Stimulated activated CD4-positive, alpha-beta T cell treated with anti-CD3 and anti-CD28 coated beads, Interleukin-2, amount 100 ng/mL, for 24 hours (primary cell): ENCODE measurements around the gene PCDHGA10.
"Not testable (repeated sequence)": the region's sequence is repeated elsewhere in the genome, so short reads cannot be mapped to it uniquely, and the experiment has no call there.

Source experiments
- DNase-seq, 2 donors: peaks; one replicate each; pipeline ENCODE4 v3.0.0-alpha.2; 2020

Gene PCDHGA10

GRCh38 chr5:141412854-141413539 is at the start of gene PCDHGA10:
PCDHGA10 (plus strand) TSS chr5:141412987; CDS start chr5:141413176, 189 bp downstream.
- peak; percentile 58 to 61 for DNase-seq

DNA sequence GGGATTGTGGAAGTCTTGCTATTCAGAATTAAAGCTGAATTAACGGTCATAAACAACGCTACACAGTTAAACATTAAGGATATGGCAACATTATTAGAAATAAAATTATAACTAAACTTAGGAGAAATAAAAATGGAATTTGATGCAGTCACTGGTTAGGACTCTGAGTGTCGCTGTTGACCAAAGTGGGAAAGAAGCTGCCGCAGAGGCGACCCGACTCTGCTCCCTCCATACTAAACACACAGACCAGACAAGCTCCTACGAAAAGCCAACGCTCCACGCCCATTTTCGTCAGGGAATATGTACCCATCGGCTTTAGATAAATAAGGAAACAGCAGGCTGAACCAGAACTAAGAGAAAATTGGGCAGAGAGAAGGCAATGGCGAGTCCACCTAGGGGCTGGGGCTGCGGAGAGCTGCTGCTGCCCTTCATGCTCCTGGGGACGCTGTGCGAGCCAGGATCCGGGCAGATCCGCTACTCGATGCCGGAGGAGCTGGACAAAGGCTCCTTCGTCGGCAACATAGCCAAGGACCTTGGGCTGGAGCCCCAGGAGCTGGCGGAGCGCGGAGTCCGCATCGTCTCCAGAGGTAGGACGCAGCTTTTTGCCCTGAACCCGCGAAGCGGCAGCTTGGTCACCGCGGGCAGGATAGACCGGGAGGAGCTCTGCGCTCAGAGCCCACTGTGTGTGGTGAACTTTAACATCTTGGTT is 48.7 kb upstream of the PCDHGA10 start, which contains the start of gene PCDHGA5:
PCDHGA5 (plus strand) TSS at position 211 of the 709 bp plus-strand sequence; CDS start at position 380, 169 bp downstream.
- no peak for DNase-seq

DNA sequence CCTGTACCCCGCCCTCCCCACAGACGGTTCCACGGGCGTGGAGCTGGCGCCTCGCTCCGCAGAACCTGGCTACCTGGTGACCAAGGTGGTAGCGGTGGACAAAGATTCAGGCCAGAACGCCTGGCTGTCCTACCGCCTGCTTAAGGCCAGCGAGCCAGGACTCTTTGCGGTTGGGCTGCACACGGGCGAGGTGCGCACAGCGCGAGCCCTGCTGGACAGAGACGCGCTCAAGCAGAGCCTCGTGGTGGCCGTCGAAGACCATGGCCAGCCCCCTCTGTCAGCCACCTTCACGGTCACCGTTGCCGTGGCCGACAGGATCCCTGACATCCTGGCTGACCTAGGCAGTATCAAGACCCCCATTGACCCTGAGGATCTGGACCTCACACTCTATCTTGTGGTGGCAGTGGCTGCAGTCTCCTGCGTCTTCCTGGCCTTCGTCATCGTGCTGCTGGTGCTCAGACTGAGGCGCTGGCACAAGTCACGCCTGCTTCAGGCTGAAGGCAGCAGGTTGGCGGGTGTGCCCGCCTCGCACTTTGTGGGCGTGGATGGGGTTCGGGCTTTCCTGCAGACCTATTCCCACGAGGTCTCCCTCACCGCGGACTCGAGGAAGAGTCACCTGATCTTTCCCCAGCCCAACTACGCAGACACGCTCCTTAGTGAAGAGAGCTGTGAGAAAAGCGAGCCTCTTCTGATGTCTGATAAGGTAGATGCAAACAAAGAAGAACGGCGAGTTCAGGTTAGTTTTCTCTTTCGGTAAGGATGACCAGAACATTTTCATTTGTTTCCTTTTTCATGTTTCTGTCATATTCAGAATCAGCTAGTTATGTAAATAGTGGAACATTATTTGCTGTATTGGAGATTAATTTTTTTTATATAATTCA is 46.5 kb upstream of the PCDHGA10 start:
- no peak for DNase-seq

DNA sequence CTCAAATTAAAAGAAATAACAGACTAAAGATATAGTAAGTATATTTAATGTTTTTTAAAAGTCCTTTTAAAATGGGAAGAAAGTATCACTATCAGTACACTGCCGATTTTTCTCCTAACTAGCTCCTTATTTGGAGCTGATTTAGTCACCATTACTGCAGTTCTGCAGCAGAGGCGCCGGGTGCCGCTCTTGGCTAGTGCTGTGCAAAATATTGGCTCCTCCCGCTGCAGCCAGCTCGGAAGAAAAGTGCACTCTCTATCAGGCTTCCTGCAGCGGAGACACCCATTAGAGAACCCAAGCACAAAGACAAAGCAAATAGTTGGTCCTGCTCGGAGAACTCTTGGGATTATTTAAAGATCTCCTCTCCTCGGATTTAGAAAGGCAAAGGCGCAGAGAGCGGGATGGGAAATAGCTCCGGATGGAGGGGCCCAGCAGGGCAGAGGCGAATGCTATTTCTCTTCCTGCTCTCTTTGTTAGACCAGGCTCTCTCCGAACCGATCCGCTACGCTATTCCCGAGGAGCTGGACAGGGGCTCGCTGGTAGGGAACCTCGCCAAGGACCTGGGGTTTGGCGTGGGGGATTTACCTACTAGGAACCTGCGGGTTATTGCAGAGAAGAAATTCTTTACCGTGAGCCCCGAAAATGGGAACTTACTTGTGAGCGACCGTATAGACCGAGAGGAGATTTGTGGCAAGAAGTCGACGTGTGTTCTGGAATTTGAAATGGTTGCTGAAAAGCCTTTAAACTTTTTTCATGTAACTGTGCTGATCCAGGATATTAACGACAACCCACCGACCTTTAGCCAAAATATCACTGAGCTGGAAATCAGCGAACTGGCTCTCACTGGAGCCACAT is 42.6 kb upstream of the PCDHGA10 start, which contains the start of gene PCDHGB3:
PCDHGB3 (plus strand) TSS at position 249 of the 855 bp plus-strand sequence; CDS start at position 402, 153 bp downstream.
- DNase-seq: peak in 1 of 2 donors; percentile 40

DNA sequence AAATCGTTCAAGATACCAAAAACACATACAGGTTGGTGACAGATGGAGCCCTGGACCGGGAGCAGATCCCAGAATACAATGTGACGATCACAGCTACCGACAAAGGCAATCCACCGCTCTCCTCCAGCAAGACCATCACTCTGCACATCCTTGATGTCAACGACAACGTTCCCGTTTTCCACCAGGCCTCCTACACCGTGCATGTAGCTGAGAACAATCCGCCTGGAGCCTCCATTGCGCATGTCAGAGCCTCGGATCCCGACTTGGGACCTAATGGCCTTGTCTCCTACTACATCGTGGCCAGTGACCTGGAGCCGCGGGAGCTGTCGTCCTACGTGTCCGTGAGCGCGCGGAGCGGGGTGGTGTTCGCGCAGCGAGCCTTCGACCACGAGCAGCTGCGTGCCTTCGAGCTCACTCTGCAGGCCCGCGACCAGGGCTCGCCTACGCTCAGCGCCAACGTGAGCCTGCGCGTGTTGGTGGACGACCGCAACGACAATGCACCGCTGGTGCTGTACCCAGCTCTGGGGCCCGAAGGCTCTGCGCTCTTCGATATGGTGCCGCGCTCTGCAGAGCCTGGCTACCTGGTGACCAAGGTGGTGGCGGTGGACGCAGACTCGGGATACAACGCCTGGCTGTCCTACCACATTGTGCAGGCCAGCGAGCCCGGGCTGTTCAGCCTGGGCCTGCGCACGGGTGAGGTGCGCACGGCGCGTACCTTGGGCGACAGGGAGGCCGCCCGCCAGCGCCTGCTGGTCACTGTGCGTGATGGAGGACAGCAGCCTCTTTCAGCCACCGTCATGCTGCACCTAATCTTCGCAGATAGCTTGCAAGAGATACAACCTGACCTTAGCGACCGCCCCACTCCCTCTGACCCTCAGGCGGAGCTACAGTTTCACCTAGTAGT is 41.0 kb upstream of the PCDHGA10 start:
- no peak for DNase-seq

GRCh38 chr5:141373673-141374317 is 39.0 kb upstream of the PCDHGA10 start, which contains the start of gene PCDHGA6:
PCDHGA6 (plus strand) TSS chr5:141373891; CDS start chr5:141374084, 193 bp downstream.
- no peak for DNase-seq

DNA sequence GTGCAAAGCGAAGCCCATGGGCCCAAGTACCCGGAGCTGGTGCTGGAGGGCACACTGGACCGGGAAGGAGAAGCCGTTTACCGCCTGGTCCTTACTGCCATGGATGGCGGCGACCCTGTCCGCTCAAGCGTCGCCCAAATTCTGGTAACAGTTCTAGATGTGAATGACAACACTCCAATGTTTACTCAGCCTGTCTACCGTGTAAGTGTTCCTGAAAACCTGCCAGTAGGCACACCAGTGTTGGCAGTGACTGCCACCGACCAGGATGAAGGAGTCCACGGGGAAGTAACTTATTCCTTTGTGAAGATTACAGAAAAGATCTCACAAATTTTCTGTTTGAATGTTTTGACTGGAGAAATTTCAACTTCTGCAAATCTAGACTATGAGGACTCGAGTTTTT is 38.2 kb upstream of the PCDHGA10 start:
- DNase-seq: no peak

DNA sequence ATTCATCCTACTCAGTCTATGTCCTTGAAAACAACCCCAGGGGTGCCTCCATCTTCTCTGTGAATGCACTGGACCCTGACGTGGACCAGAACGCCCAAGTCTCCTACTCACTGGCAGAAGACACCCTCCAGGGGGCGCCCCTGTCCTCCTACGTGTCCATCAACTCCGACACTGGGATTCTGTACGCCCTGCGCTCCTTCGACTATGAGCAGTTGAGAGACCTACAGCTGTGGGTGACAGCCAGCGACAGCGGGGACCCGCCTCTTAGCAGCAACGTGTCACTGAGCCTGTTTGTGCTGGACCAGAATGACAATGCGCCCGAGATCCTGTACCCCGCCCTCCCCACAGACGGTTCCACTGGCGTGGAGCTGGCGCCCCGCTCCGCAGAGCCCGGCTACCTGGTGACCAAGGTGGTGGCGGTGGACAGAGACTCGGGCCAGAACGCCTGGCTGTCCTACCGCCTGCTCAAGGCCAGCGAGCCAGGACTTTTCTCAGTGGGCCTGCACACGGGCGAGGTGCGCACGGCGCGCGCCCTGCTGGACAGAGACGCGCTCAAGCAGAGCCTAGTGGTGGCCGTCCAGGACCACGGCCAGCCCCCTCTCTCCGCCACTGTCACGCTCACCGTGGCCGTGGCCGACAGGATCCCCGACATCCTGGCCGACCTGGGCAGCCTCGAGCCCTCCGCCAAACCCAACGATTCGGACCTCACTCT is 37.2 kb upstream of the PCDHGA10 start:
- DNase-seq: not testable (repeated sequence)

DNA sequence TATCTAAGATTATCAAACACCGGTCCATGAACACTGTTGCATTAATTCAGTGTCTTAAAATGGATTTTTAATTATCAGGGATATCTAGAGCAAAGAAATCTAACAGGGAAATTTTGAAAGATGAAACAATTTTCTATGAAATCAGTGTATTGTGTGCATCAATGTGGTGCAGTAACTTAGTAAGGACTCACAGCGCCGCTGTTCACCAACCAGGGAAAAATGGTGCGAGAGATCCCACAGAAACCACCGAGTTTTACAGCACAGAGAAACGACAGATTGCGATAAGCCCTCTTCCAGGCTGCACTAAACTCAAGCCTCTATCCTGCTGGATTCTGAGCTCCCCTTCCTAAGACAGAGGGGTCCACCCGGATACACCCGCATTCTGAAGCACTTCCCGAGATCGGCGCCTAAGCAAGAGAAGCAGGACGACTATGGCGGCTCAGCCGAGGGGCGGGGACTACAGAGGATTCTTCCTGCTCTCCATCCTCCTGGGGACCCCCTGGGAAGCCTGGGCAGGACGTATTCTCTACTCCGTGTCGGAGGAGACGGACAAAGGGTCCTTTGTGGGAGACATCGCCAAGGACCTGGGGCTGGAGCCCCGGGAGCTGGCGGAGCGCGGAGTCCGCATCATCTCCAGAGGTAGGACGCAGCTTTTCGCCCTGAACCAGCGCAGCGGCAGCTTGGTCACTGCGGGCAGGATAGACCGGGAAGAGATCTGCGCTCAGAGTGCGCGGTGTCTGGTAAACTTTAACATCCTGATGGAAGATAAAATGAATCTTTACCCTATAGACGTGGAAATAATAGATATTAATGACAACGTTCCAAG is 30.1 kb upstream of the PCDHGA10 start, which contains the start of gene PCDHGA7:
PCDHGA7 (plus strand) TSS at position 274 of the 826 bp plus-strand sequence; CDS start at position 432, 158 bp downstream.
- DNase-seq: no peak

- DNase-seq: no peak
Measured at GRCh38 chr5:141383345-141383744, 29.4 kb upstream of the PCDHGA10 start.

DNA sequence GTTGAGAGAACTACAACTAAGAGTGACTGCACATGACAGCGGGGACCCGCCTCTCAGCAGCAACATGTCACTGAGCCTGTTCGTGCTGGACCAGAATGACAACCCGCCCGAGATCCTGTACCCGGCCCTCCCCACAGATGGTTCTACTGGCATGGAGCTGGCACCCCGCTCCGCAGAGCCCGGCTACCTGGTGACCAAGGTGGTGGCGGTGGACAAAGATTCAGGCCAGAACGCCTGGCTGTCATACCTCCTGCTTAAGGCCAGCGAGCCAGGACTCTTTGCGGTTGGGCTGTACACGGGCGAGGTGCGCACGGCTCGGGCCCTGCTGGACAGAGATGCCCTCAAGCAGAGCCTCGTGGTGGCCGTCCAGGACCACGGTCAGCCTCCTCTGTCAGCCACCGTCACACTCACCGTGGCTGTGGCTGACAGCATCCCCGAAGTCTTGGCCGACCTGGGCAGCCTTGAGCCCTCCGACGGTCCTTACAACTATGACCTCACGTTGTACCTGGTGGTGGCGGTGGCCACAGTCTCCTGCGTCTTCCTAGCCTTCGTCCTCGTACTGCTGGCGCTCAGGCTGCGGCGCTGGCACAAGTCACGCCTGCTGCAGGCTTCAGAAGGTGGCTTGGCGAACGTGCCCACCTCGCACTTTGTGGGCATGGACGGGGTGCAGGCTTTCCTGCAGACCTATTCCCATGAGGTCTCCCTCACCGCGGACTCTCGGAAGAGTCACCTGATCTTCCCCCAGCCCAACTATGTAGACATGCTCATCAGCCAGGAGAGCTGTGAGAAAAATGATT is 28.1 kb upstream of the PCDHGA10 start:
- DNase-seq: no peak

DNA sequence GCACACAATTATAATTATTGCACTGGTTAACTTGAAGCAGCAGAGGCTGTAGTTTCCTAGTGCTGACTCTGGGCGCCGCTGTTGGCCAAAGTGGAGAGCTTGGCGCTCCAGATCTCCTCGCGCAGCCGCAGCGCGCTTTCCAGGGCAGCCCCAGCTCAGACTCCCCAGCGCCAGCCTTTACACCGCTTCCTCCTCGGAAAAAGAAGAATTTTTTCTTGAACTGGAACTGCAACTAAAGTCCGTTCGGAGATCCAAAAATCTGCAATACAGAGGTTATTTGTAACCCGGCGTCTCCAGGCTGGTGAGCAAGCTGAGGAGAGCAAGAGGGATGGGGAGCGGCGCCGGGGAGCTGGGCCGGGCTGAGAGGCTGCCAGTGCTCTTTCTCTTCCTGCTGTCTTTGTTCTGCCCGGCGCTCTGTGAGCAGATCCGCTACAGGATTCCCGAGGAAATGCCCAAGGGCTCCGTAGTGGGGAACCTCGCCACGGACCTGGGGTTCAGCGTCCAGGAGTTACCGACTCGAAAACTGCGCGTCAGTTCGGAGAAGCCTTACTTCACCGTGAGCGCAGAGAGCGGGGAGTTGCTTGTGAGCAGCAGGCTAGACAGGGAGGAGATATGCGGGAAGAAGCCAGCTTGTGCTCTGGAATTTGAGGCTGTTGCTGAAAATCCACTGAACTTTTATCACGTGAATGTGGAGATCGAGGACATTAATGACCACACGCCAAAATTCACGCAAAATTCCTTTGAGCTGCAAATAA is 25.1 kb upstream of the PCDHGA10 start, which contains the start of gene PCDHGB4:
PCDHGB4 (plus strand) TSS at position 142 of the 755 bp plus-strand sequence; CDS start at position 329, 187 bp downstream.
- peak in 1 of 2 donors; percentile 43 for DNase-seq

GRCh38 chr5:141388661-141389060 is 24.1 kb upstream of the PCDHGA10 start:
- no peak for DNase-seq

DNA sequence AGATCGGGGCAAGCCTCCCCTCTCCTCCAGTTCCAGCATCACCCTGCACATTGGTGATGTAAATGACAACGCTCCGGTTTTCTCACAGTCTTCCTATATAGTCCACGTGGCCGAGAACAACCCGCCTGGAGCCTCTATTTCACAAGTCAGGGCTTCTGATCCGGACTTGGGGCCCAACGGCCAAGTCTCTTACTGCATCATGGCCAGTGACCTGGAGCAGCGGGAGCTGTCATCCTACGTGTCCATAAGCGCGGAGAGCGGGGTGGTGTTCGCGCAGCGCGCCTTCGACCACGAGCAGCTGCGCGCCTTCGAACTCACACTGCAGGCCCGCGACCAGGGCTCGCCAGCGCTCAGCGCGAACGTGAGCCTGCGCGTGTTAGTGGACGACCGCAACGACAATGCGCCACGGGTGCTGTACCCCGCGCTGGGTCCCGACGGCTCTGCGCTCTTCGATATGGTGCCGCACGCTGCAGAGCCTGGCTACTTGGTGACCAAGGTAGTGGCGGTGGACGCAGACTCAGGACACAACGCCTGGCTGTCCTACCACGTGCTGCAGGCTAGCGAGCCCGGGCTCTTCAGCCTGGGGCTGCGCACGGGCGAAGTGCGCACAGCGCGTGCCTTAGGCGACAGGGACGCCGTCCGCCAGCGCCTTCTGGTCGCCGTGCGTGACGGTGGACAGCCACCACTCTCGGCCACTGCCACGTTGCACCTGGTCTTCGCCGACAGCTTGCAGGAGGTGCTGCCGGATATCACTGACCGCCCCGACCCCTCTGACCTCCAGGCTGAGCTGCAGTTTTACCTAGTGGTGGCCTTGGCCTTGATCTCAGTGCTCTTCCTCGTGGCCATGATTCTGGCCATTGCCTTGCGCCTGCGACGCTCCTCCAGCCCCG is 23.4 kb upstream of the PCDHGA10 start:
- DNase-seq: no peak

DNA sequence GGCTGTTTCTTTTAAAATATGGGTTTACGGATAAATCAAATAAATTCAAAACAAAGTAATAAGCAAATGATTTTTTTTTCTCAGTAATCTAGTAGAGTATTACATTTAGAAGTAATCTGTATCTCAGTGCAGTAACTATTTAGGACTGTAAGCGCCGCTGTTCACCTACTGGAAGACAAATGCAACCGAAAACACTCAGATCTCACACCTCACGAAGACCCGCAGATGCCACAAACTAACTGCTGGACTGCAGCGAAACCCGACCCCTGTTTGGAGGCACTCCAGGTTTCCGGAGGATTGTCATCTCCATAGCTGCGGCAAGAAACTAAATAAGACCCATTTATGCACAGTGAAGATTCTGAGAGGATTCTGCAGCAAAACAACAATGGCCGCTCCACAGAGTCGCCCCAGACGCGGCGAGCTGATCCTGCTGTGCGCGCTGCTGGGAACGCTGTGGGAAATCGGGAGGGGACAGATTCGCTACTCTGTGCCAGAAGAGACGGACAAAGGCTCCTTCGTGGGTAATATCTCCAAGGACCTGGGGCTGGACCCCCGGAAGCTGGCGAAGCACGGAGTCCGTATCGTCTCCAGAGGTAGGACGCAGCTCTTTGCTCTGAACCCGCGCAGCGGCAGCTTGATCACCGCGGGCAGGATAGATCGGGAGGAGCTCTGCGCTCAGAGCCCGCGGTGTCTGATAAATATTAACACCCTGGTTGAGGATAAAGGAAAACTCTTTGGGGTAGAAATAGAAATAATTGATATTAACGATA is 20.2 kb upstream of the PCDHGA10 start, which contains the start of gene PCDHGA8:
PCDHGA8 (plus strand) TSS at position 205 of the 770 bp plus-strand sequence; CDS start at position 386, 181 bp downstream.
- DNase-seq: no peak
